Ovary (tissue), 9 donors: ENCODE measurements around the gene PGPEP1. TPM values are rescaled to one million over a fixed set of nuclear protein-coding genes. Genes with fewer than 3 reads are reported as not detected.
A peak's percentile ranks its signal among the peaks of the same experiment; 100 is the strongest.

Source experiments
- DNase-seq, 5 donors: peaks; one replicate each; pipeline ENCODE4 v3.0.0-alpha.2; 2019 to 2020
- H3K27ac ChIP-seq, 2 donors: fragments of 200-600 bp; one replicate each; pipeline versions ENCODE4 v1.5.1 to v1.8.0; 2019 to 2022
- H3K27me3 ChIP-seq: fragments of 200-600 bp; one replicate; pipeline ENCODE4 v1.8.0; 2022
- H3K36me3 ChIP-seq: fragments of 200-600 bp; sonication (generic); one replicate; pipeline ENCODE4 v1.5.1; 2019
- H3K4me1 ChIP-seq: one replicate; pipeline ENCODE4 v1.8.1; 2013; ENCODE audit warnings: mild to moderate bottlenecking, moderate library complexity; ENCODE audit not compliant: insufficient read depth
- H3K4me3 ChIP-seq: fragments of 200-600 bp; sonication (generic); one replicate; pipeline ENCODE4 v1.5.1; 2017
- H3K9me3 ChIP-seq, 2 donors: fragments of 200-600 bp in 1 of 2; sonication (generic) in 1 of 2; one replicate each; pipeline versions ENCODE4 v1.5.1 to v1.8.1; 2013 to 2019; ENCODE audit warnings: mild to moderate bottlenecking in 1 of 2, moderate library complexity in 1 of 2
- EP300 ChIP-seq: sonication (generic); formaldehyde crosslinking; IDR thresholded peaks from one replicate; pipeline ENCODE4 v1.6.1; 2017; ENCODE audit warnings: antibody characterized with exemption
- POLR2A ChIP-seq: fragments of 450-650 bp; IDR thresholded peaks from one replicate; pipeline ENCODE4 v1.6.1; 2017; ENCODE audit warnings: antibody characterized with exemption, mild to moderate bottlenecking, moderate library complexity
- WGBS, 3 donors: extraction: QIAGEN DNeasy Blood & Tissue Kit in 1 of 3; methylation state at CpG; one replicate each; pipeline versions ENCODE4 v1.1.5 to v1.1.7; 2013 to 2017; 5-methylcytosine and 5-hydroxymethylcytosine counted together
- intact Hi-C, 4 donors: fragments of 100-400 bp; cut with DNase I; formaldehyde crosslinking; loops; one replicate each; pipeline versions ENCODE4 v1.11.0 to v1.15.1; 2022 to 2023
- polyA plus RNA-seq, 2 donors: library from polyadenylated mRNA; stranded (reverse); fragments of 200-250 nt in 1 of 2; fragments of 350-450 nt in 1 of 2; fragmentation: Illumina TruSeq in 1 of 2; extraction: RNeasy Lipid Tissue Mini Kit (QIAGEN cat#74804) in 1 of 2; gene quantifications; one replicate each; pipeline ENCODE4 v1.2.3, GENCODE V29; 2013 to 2014
- total RNA-seq, 7 donors: library from RNA; depleted of rRNA in 2 of 7; stranded (reverse); fragments of >200 nt in 2 of 7; fragmentation: NEBNext Ultra II Directional in 3 of 7; extraction: Animal tissue kit (Norgen Biotek cat#: 25700) in 3 of 7; gene quantifications; one replicate each; pipeline versions ENCODE4 v1.1.0 to v1.2.4, GENCODE V29; 2016 to 2023
- TF ChIP-seq, protein P1 (sequence below), 3 donors: fragments of 450-650 bp in 2 of 3; fragments of 200-600 bp in 1 of 3; IDR thresholded peaks; one replicate each; pipeline versions ENCODE4 v1.5.1 to v1.8.0; 2016 to 2022; ENCODE audit warnings: antibody characterized with exemption in 3 of 3, mild to moderate bottlenecking in 1 of 3
- donor health status: DM: no; HTN: no; CAD: no; lungs with moderate emphysema.
- donor health status: DM: no; HTN: no; CAD: no.
- donor health status: Bipolar disorder and iron deficiency.
- donor health status: DM: yes; HTN: yes; CAD: no.
- donor health status: DM: no; HTN: no; CAD: no.
- donor health status: DM: yes; HTN: yes; CAD: no.

PGPEP1 gene
- total and polyA plus RNA-seq, 9 donors: 9.3 to 64.5 (median 40.3) TPM

- intact Hi-C loops: no loop called here
- Histone ChIP-seq H3K36me3 (no peaks in the 10 kb centered on the region), H3K27ac (no peak overlapping the region), H3K4me3 (no peak overlapping the region), H3K27me3 (no peaks in the 10 kb centered on the region), H3K9me3 (no peaks in the 10 kb centered on the region), H3K4me1 (peaks cover 5% of the 10 kb centered on the region)
- TF ChIP-seq EP300 (no peak), POLR2A (no peak)
- TF ChIP-seq, protein P1, sequence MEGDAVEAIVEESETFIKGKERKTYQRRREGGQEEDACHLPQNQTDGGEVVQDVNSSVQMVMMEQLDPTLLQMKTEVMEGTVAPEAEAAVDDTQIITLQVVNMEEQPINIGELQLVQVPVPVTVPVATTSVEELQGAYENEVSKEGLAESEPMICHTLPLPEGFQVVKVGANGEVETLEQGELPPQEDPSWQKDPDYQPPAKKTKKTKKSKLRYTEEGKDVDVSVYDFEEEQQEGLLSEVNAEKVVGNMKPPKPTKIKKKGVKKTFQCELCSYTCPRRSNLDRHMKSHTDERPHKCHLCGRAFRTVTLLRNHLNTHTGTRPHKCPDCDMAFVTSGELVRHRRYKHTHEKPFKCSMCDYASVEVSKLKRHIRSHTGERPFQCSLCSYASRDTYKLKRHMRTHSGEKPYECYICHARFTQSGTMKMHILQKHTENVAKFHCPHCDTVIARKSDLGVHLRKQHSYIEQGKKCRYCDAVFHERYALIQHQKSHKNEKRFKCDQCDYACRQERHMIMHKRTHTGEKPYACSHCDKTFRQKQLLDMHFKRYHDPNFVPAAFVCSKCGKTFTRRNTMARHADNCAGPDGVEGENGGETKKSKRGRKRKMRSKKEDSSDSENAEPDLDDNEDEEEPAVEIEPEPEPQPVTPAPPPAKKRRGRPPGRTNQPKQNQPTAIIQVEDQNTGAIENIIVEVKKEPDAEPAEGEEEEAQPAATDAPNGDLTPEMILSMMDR (IDR thresholded peaks at IDR 0.05): no peak
- DNase-seq: peak in 1 of 5 donors; percentile 36
- WGBS, 3 donors: 84 to 89% (median 85%) methylated on average over 22 of the region's 22 CpGs
Observed at GRCh38 chr19:18311502-18312091, 28.8 kb upstream of the PGPEP1 start.

DNA sequence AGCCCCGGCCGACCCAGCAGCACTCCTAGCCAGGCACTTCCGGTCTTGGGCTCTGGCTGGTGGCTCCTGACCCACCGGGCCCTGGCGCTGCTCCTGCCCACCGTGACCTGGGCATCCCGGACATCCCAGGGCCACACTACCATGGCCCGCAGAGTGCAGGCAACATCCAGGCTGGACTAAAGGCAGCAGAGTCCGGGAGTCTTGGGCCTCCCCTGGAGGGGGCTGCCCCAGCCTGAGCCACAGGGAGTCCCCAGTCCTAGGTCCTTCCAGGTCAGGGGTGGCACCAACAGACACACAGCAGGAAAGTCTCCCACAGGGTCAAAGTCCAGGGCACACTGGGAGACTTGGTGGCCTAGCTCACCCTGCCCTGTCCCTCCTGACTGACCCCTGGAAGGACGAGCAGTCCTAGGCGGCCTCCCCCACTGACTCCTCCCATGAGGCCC, 28.3 kb upstream of the PGPEP1 start:
- Histone ChIP-seq H3K4me1 (peaks cover 5% of the 10 kb centered on the region), H3K27ac (no peak overlapping the region), H3K4me3 (no peak overlapping the region), H3K36me3 (no peaks in the 10 kb centered on the region), H3K9me3 (no peaks in the 10 kb centered on the region), H3K27me3 (no peaks in the 10 kb centered on the region)
- no peak for TF ChIP-seq EP300
- TF ChIP-seq, protein P1 (IDR thresholded peaks at IDR 0.05): no peak
- TF ChIP-seq POLR2A: no peak
- intact Hi-C loops: no loop called here
- 78 to 83% (median 81%) methylated on average over 10 to 11 of the region's 11 CpGs for WGBS, 3 donors
- no peak for DNase-seq

DNA sequence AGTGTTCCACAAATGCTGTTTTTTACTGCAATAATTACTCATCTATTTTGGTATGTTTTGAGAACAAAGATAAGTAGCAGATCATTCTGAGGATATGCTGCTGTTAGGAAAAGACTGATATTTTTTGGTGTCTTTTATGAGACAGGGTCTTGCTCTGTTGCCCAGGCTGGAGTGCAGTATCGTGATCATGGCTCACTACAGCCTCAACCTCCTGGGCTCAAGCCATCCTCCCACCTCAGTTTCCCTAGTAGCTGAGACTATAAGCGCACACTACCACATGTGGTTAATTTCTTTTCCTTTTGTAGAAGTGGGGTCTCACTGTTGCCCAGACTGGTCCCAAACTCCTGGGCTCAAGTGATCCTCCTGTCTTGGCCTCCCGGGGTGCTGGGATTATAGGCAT, 27.0 kb upstream of the PGPEP1 start:
- intact Hi-C loops: no loop called here
- Histone ChIP-seq H3K27me3 (no peaks in the 10 kb centered on the region), H3K9me3 (no peaks in the 10 kb centered on the region), H3K36me3 (no peaks in the 10 kb centered on the region), H3K4me1 (no peaks in the 10 kb centered on the region), H3K27ac (no peak overlapping the region), H3K4me3 (no peak overlapping the region)
- DNase-seq: no peak
- no peak for TF ChIP-seq POLR2A
- TF ChIP-seq, protein P1 (IDR thresholded peaks at IDR 0.05): no peak
- TF ChIP-seq EP300: no peak
- WGBS, 3 donors: 83 to 89% (median 86%) methylated on average over 3 of the region's 3 CpGs

GRCh38 chr19:18317961-18318800, 22.2 kb upstream of the PGPEP1 start:
- Histone ChIP-seq H3K27ac (no peak overlapping the region), H3K36me3 (no peaks in the 10 kb centered on the region), H3K4me3 (no peak overlapping the region), H3K4me1 (peaks cover 5% of the 10 kb centered on the region), H3K9me3 (no peaks in the 10 kb centered on the region), H3K27me3 (no peaks in the 10 kb centered on the region)
- no peak for TF ChIP-seq POLR2A
- TF ChIP-seq, protein P1 (IDR thresholded peaks at IDR 0.05): no peak
- no peak for TF ChIP-seq EP300
- WGBS, 3 donors: 67 to 74% (median 68%) methylated on average over 15 to 18 of the region's 18 CpGs
- intact Hi-C loops: no loop called here
- no peak for DNase-seq
